ENCODE measurements around the gene SIN3A. TPM values are rescaled to one million over a fixed set of nuclear protein-coding genes. Genes with fewer than 3 reads are reported as not detected.
"Not testable (repeated sequence)": the region's sequence is repeated elsewhere in the genome, so short reads cannot be mapped to it uniquely, and the experiment has no call there.

The SIN3A gene
- total and polyA plus RNA-seq, 2 donors (not counting 1 experiment from before 2014, with no cell fraction given), result 32.0 to 153 TPM

DNA sequence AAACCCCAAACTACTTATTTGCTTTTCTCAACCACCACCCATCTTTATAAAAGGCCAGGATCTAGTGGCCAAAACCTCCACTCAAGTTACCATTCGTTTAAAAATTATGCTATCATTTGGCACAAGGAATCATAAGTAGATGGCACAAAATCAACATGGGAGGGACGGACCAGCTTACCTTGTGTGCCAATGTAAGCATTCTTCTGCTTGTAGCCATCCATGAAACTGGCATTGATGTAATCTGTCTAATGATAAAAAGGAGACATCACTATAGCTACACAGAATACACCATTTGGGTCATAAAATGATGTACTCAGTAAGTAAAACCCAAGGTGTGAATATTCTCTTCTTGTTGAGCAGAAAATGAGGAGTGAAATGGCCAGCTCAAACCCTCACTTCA is 28.2 kb upstream of the SIN3A start:
- Mint-ChIP-seq H3K9me3 (ENCODE audit: insufficient read depth) (no peaks in the 10 kb centered on the region), H3K4me1 (no peaks in the 10 kb centered on the region), H3K27me3 (no peaks in the 10 kb centered on the region), H3K27ac (no peak overlapping the region), H3K4me3 (no peak overlapping the region)
- no peaks in the 10 kb centered on the region for H3K27me3 ChIP-seq (replicated peaks in 1 of 4; ENCODE audit: control extremely low read depth in 1 of 4, control insufficient read depth in 3 of 4, insufficient read depth in 4 of 4, low read length in 3 of 4)
- ChIA-PET POLR2A (no interaction called here), CTCF (interaction anchor here (0.5 kb wide), 1 partner anchor 21 kb away, joined by 3 read pairs; no protein-coding TSS in a partner anchor)
- DNase-seq (no peak), ATAC-seq (ENCODE audit: low read depth) (no peak)
- 100% methylated on average over 2 of the region's 2 CpGs for WGBS (ENCODE audit: insufficient coverage)
- H3K9ac ChIP-seq (ENCODE audit: low read length), result no peak overlapping the region
- H3K4me3 ChIP-seq (ENCODE audit: control extremely low read depth in 1 of 5, extremely low read depth in 1 of 5, insufficient read depth in 1 of 5, low read depth in 2 of 5, low read length in 4 of 5), result no peak overlapping the region
- no peak overlapping the region for H3K27ac ChIP-seq (ENCODE audit: low read length in 2 of 2)
- no peaks in the 10 kb centered on the region for H3K9me3 ChIP-seq (ENCODE audit: control extremely low read depth in 1 of 3, control insufficient read depth in 2 of 3, insufficient read depth in 1 of 3, low read length in 2 of 3)
- H3K79me2 ChIP-seq (ENCODE audit: control insufficient read depth, insufficient read depth, low read length), result no peaks in the 10 kb centered on the region
- no peak overlapping the region for H2AFZ ChIP-seq (ENCODE audit: insufficient read depth, low read depth, low read length, poor library complexity, severe bottlenecking)
- no peak for TF ChIP-seq EZH2 (IDR thresholded peaks at IDR 0.05; ENCODE audit: borderline replicate concordance, insufficient read depth, low read depth, low read length, poor library complexity, severe bottlenecking)
- TF ChIP-seq, protein P1, sequence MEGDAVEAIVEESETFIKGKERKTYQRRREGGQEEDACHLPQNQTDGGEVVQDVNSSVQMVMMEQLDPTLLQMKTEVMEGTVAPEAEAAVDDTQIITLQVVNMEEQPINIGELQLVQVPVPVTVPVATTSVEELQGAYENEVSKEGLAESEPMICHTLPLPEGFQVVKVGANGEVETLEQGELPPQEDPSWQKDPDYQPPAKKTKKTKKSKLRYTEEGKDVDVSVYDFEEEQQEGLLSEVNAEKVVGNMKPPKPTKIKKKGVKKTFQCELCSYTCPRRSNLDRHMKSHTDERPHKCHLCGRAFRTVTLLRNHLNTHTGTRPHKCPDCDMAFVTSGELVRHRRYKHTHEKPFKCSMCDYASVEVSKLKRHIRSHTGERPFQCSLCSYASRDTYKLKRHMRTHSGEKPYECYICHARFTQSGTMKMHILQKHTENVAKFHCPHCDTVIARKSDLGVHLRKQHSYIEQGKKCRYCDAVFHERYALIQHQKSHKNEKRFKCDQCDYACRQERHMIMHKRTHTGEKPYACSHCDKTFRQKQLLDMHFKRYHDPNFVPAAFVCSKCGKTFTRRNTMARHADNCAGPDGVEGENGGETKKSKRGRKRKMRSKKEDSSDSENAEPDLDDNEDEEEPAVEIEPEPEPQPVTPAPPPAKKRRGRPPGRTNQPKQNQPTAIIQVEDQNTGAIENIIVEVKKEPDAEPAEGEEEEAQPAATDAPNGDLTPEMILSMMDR (IDR thresholded peaks at IDR 0.05), result no peak
- H3K4me1 ChIP-seq (ENCODE audit: control insufficient read depth in 2 of 2, insufficient read depth in 2 of 2, low read length in 2 of 2), result no peaks in the 10 kb centered on the region
- H4K20me1 ChIP-seq (ENCODE audit: control insufficient read depth, insufficient read depth, low read length, poor library complexity, severe bottlenecking), result no peaks in the 10 kb centered on the region
- H3K4me2 ChIP-seq (replicated peaks; ENCODE audit: low read depth, low read length, poor library complexity, severe bottlenecking), result no peak overlapping the region
- intact Hi-C loops (cut with micrococcal nuclease), result no loop called here
- H3K36me3 ChIP-seq (replicated peaks in 1 of 2; ENCODE audit: control extremely low read depth in 1 of 2, control insufficient read depth in 1 of 2, extremely low read depth in 1 of 2, insufficient read depth in 2 of 2, low read length in 1 of 2), result peaks cover 4 to 14% of the 10 kb centered on the region in 2 experiments

DNA sequence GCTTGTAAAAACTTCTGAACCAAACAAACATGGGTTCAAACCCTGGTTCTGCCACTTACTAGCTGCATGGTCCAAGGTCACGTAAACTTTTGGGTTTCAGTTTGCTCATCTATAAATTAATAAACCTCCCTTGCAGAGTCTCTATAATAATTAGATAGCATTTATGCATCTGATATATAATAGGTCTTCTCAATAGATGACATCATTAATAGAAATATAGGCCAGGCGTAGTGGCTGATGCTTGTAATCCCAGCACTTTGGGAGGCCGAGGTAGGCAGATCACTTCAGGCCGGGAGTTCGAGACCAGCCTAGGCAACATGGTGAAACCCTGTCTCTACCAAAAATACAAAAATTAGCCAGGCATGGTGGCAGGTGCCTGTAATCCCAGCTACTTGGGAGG is 25.6 kb upstream of the SIN3A start:
- H3K4me3 Mint-ChIP-seq; intact Hi-C loops (cut with micrococcal nuclease); POLR2A ChIA-PET; DNase-seq; H3K4me1 Mint-ChIP-seq; ATAC-seq (ENCODE audit: low read depth); CTCF ChIA-PET; H3K9me3 Mint-ChIP-seq (ENCODE audit: insufficient read depth); H3K4me2 ChIP-seq (replicated peaks; ENCODE audit: low read depth, low read length, poor library complexity, severe bottlenecking); H3K9ac ChIP-seq (ENCODE audit: low read length); H3K27me3 ChIP-seq (replicated peaks in 1 of 4; ENCODE audit: control extremely low read depth in 1 of 4, control insufficient read depth in 3 of 4, insufficient read depth in 4 of 4, low read length in 3 of 4); H2AFZ ChIP-seq (ENCODE audit: insufficient read depth, low read depth, low read length, poor library complexity, severe bottlenecking); H3K4me3 ChIP-seq (ENCODE audit: control extremely low read depth in 1 of 5, extremely low read depth in 1 of 5, insufficient read depth in 1 of 5, low read depth in 2 of 5, low read length in 4 of 5); H3K9me3 ChIP-seq (ENCODE audit: control extremely low read depth in 1 of 3, control insufficient read depth in 2 of 3, insufficient read depth in 1 of 3, low read length in 2 of 3); H3K27ac ChIP-seq (ENCODE audit: low read length in 2 of 2); H3K79me2 ChIP-seq (ENCODE audit: control insufficient read depth, insufficient read depth, low read length); H3K27ac Mint-ChIP-seq; H3K27me3 Mint-ChIP-seq; H3K4me1 ChIP-seq (ENCODE audit: control insufficient read depth in 2 of 2, insufficient read depth in 2 of 2, low read length in 2 of 2); H4K20me1 ChIP-seq (ENCODE audit: control insufficient read depth, insufficient read depth, low read length, poor library complexity, severe bottlenecking): not testable (repeated sequence)
- H3K36me3 ChIP-seq (replicated peaks in 1 of 2; ENCODE audit: control extremely low read depth in 1 of 2, control insufficient read depth in 1 of 2, extremely low read depth in 1 of 2, insufficient read depth in 2 of 2, low read length in 1 of 2), result peaks cover 4 to 19% of the 10 kb centered on the region in 2 experiments
- WGBS (ENCODE audit: insufficient coverage), result 100% methylated on average over 1 of the region's 5 CpGs
